ENCODE results near the gene AKAP17A.
A peak's percentile ranks its signal among the peaks of the same experiment; 100 is the strongest.

GRCh38 chrX:1591102-1591862, at the start of gene AKAP17A:
- TF ChIP-seq CTCF (IDR thresholded peaks at IDR 0.05; ENCODE audit: low read depth, low read length, missing input control) (no peak), REST (IDR thresholded peaks at IDR 0.05) (no peak), YY1 (IDR thresholded peaks at IDR 0.05) (peak; percentile 58), MAX (IDR thresholded peaks at IDR 0.05) (no peak), RAD21 (IDR thresholded peaks at IDR 0.05) (no peak), EGR1 (IDR thresholded peaks at IDR 0.05; ENCODE audit: low read depth in 2 of 2) (peak in 1 of 2 donors; percentile 29)
